ENCODE data around the gene SNX22.

- TF ChIP-seq POLR2AphosphoS5 (IDR thresholded peaks at IDR 0.05) (no peak), CTCF (IDR thresholded peaks at IDR 0.05) (no peak)
These were observed 40.4 kb upstream of the SNX22 start for GRCh38 chr15:64110950-64111678.

Measured in breast epithelium (tissue), 3 donors.